HG03139 (cell line): ENCODE data around the gene CPAMD8.
"Not testable (repeated sequence)": the region's sequence is repeated elsewhere in the genome, so short reads cannot be mapped to it uniquely, and the experiment has no call there.

Experiments
- ATAC-seq: cut with Tn5 transposase; IDR thresholded peaks from one replicate; pipeline ENCODE4 v1.9.1; 2021; ENCODE audit not compliant: unreplicated experiment

Gene CPAMD8

DNA sequence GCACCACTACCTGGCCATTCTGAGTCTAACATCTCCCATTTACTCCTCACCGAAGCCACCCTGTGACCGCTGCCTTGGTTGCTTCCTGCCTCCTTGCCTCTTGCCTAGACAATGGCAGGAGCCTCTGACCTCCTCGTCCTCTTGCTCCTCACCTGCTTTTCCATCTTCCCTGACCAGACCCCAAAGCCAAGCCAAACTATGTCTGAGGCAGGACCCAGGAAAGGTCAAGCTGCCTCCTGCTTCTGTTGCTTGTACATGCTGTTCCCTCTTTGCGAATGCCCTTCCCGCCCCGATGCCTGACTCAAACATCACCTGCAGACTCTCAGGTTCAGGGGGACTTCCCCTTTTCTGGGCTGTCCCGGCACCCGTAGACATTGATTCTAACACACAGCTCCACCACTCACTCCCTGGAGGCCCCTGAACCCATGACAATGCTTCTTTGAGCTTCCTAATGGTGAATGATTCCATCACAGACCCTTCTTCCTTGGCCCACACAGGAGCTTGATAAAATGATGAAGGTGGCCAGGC lies 77.0 kb downstream of the CPAMD8 start:
- no peak for ATAC-seq

DNA sequence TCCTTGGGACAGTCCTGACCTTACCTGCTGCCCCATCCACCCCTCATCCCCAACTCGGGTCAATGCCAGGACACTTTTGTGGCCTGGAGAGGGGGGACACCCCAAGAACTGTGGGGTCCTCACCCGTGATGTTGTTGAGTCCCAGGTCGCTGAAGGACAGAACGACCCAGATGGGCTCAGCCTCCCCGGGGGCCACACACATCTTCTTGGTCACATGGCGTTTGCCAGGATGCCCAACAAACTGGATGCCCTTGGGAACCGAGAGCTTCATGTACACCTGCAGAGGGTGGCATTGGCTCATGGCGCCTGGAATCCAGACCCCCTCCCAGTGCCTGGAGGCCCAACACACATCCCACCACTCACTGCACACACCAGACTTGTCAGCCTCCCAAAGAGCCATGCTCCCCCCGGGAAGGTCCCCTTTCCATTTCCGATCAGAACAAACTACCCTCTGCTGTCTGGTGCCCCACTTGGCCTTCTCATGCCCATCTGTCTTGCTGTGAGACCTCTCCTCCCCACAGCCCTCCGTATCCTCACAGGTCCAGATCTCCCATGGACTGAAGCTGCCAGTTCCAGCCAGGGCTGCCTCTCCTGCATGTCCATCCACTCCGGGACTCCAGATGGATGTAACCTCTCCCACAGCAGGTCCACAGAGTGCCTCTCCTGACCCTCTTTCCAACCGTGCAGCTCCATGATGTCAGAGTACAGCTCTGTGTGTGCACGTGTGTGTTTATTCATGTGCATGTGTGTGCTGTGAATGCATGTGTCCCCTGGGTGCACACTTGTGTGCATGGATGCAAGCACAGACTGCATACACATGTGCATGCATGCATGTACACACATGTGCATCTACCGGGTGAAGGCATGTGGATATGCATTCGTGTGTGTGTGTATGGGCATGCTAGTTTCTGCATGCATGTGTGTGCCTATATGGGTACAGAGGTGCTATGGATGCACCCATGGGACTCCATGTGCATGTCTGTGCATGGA lies 79.4 kb downstream of the CPAMD8 start:
- ATAC-seq: no peak

DNA sequence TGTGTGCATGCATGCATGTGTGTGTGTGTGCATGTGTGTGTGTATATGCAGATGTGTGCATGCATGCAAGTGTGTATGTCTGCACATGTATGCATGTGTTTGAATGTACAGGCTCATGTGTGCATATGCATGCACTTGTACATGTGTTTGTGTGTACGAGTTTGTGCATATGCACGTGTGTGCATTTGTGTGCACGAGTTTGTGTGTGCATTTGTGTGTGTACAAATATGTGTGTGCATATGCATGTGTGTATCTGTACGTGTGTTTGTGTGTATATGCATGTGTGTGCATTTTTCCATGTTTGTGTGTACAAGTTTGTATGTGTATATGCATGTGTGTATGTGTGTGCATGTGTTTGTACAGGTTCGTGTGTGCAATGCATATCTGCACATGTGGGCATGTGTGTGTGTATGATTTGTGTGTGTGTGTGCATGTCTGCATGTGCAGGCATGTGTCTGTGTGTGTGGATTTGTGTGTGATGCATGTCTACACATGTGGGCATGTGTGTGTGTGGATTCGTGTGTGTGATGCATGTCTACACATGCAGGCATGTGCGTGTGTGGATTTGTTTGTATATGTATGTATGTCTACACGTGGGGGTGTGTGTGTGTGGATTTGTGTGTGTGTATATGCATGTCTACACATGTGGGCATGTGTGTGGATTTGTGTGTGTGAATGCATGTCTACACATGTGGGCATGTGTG lies 80.7 kb downstream of the CPAMD8 start:
- ATAC-seq: no peak

DNA sequence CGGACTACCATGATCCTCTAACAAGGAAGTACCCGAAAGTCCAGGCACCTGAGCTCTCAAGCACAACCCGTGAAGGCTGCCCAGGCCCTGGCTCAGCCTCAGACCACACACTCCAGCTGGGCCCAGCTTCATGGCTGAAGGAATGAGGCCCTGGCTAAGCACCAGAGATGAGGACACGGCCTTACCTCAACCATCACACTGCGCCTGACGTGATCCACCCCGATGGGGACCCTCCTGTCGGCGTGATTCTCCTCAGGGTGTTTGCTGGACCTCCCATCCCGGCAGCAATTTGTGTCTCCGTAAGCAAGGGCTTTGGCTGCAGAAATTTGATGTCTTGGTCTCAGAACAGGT lies 81.3 kb downstream of the CPAMD8 start:
- no peak for ATAC-seq

DNA sequence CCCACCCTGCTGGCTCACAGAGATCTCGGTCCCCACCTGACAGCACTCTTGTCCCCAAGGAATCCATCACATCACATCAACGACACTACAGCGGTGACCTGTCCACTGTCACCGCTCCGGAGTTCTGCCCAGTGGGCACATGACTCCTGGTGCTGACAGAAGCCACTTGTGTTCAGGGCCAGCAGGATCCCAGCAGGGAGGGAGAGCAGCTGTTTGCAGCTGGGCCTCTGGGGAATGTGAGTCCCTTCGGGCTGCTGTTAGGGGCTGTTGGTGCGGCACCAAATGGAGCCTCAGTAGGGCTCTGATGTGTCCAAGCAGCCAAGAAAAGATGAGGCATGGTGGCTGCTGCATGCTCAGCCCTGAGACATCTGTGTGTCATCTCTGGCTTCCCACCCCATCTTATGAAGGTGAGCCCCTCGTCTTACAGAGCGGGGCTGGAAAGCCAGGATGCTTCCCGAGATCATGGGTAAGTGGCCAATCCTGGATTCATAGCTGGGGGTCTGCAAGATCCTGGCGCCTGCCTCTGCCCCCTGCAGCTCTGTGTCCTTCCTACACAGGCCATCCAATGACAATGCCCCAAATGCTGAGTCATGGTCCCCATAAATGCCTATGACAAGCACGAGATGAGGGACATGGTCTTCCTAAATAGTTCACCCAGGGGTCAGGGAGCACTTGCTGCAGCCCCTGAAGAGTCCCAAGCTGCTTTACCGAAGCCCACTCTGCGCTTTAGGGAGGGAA lies 81.8 kb downstream of the CPAMD8 start:
- ATAC-seq: no peak

DNA sequence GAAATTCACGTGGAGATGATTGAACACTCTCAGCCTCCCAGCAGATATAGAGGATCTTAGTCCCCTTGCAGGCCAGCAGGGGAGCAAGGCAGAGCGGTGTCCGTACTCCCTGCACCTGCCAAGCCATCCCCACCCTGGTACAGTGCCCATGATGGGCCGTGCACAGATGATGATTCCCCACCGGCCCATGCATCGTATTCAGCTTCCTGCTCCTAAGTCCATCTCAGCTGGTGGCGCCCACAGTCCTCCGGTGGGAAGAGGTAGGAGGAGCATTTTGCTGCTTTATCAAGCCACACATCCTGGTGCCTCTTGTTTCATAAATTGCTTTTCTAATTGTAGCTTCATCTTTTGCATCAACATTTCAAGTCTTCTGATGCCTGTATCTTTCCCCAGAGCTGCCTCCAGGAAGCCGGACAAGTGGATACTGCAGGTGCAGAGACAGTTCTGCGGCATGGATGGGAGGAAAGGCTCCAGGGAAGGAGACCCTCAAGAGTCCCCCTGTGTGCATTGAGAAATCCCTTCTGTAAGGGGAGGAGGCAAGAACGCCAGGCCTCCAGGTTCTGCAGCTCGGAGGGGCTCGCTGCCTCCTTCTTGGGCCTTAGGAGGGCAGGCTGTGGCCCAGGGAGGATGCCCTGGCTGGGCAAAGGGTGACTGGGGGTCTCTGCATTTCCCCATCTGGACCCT lies 82.5 kb downstream of the CPAMD8 start:
- ATAC-seq: no peak

DNA sequence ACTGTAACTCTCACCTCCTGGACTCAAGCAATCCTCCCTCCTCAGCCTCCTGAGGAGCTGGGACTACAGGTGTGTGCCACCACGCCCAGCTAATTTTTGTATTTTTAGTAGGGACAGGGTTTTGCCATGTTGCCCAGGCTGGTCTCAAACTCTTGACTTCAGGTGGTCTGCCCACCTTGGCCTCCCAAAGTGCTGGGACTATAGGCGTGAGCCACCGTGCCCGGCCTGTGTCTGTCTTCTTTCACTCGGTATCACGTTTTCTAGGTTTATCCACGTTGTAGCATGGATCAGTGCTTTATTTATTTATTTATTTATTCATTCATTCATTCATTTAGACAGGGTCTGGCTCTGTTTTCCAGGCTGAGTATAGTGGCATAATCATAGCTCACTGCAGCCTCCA lies 83.5 kb downstream of the CPAMD8 start:
- not testable (repeated sequence) for ATAC-seq

DNA sequence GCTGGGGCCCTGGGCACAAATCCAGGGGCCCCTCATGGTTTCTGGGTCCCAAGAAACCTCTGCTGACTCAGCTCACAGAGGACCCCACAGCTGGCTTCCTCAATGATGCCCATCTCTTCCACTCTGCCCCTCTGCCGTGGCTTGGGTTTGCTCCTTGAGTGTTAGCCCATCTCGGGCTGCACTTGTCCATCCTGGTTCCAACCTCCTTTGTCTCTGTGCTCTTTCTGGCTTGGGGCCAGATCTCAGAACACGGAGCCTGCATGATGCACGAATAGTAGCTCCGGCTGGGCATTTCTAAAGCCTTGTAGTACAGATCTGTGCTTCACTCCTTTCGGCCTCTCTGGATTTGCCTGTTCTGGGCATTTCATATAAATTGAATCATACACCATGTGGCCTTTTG lies 84.0 kb downstream of the CPAMD8 start:
- ATAC-seq: no peak

DNA sequence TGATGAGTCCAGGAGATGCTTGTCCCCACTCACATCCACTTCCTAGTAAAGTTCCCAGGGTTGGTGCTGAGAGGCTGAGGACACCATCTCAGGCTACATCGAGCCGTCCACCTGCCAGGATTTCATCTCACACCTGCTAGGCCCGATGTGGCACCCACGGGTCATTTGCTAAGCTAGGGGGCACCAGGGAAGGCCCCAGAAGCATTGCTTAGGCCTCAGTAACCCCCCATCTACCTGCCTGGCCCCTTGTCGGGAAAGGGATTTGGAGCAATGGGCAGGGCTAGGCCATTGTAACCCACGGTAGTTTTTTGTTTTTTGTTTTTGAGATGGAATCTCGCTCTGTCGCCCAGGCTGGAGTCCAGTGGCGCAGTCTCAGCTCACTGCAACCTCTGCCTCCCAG lies 86.0 kb downstream of the CPAMD8 start:
- ATAC-seq: no peak

DNA sequence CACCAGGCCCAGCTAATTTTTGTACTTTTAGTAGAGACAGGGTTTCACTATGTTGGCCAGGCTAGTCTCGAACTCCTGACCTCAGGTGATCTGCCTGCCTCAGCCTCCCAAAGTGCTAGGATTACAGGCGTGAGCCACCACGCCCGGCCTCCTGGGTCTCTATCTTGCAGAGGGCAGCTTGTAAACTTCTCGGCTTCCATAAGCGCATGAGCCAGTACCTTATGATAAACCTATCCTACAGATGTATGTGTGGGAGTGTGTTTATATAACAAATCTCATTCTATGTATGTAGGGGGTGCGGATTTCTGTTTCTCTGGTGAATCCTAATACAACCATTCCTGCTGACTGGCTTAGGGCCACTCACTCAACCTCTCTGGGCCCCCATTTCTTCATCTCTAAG lies 86.5 kb downstream of the CPAMD8 start:
- not testable (repeated sequence) for ATAC-seq

DNA sequence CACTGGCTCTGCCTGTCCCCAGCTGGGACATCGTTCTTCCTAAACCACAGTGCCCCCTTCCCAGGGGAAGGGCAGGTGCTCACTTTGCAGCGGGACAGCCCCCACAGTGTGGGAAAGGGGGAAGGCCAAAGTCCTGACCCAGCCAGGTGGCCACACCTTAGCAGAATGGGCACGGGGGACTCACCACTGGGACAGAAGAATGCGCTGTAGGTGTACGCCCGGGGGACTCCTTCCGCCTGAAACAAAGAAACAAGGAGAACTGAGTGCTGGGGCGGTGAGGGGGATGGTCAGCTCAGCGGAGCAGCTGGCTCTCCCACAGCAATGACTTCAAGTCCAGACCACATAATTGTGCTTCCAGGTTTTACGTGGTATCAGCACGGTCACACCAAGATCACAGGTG lies 88.4 kb downstream of the CPAMD8 start:
- ATAC-seq: no peak

DNA sequence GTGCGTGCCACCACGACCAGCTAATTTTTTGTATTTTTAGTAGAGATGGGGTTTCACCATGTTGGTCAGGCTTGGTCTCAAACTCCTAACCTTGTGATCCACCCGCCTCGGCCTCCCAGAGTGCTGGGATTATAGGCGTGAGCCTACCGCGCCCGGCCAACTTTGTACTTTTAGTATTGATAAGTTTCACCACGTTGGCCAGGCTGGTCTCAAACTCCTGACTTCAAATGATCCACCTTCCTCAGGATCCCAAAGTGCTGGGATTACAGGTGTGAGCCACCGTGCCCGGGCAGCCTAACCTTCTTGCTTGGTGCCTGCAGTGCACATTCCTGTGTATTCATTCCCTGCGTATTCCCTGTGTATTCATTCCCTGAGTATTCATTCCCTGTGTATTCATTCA lies 88.8 kb downstream of the CPAMD8 start:
- ATAC-seq: not testable (repeated sequence)

DNA sequence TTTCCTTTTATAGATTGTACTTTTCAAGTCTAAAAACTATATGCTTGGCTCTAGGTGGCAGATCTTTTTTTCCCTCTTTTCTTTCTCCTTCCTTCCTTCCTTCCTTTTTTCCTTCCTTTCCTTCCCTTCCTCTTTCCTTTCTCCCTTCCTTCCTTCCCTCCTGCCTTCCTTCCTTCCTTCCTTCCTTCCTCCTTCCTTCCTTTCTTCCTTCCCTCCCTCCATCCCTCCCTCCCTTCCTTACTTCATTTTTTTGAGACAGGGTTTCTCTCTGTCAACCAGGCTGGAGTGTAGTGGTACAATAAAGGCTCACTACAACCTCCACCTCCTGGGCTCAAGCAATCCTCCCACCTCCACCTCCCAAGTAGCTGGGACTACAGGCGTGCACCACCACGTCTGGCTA lies 89.7 kb downstream of the CPAMD8 start:
- ATAC-seq: no peak

DNA sequence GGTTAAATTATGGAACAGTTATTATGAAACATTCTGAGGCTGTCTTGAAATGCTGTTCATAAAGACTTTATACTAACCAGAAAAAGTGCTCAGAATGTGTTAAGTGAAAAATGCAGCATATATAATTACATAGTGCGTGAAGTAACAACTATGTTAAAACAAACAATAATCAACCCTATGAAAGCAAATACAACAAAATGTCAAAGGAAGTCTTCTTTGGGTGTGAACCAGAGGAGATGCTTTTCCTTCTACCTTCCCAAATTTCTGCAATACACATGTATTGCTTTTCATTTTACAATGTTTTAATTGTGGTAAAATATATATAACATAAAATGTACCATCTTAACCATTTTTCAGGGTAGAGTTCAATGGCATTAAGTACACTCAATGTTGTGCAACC lies 92.1 kb downstream of the CPAMD8 start:
- no peak for ATAC-seq

DNA sequence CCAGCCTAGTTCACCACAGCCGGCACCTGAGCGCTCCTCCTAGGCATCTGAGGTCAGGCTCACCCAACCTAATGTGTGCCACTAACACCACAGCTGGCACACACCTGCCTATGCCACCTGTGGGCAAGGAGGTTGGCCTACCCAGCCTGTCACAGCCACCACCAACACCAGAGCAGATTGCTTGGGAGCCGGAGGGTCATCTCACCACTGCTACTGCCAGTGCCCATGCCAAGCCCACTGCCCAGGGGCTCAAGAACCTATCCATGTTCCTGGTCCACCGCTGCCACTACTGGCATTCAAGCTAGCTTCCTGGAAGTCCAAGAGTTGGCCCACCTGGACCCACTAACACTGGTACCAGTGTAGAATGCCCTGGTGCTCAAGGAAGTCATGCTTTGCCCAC lies 95.3 kb downstream of the CPAMD8 start:
- ATAC-seq: no peak

DNA sequence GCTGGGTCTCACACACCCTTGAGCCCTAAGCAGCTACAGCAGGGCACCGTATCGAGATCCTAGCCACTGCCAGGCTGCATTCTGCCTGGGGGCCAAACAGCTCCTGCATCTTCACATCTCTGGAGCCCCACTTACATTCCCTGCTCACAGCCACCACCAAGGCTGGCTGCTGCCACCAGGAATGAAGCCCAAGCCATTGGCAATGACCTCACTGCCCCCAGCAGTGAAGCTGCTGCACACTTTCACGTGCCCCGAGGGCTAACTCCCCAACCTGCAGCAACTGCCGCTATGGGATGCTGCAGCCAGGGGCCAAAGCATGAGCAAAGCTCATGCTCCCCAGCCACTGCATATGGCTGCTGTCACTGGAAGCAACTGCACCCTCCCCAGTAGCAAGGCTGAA lies 95.9 kb downstream of the CPAMD8 start:
- ATAC-seq: no peak

DNA sequence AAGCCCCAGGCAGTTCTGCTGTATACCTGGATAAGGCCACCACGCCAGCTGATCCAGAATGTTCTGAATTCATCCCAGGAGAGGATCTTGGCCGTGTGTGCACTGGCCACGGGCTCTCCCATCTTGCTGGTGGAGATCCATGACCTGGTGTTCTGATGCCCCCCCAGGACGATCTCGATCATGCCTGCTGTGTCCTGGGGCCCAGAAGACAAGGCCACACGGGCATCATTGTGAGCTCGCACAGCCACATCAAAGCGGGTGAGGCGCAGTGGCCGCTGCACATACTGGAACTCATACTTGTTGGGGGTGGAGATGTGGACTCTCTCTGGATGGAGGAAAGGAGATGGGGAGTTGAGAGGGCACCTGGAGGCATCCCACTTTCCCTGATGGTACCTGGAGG lies 97.7 kb downstream of the CPAMD8 start:
- ATAC-seq: no peak

DNA sequence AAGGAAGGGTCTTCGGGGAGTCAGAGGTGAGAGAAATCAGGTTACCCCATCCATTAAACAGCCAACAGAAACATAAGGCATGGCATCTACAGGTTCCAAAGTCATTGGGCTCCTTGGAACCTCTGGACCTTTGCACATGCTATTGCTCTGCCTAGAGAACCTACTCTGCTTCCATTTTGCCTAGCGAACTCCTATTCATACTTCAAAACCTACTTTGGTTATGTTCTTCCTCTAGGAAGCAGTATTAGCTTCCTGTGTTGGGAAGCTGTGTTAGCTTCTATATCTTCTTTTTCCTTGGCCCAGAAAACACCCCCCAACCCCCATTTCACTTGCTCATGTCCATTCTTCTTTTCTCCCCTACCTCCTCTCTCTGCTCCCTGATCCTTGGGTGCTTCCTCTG lies 98.3 kb downstream of the CPAMD8 start:
- ATAC-seq: no peak

DNA sequence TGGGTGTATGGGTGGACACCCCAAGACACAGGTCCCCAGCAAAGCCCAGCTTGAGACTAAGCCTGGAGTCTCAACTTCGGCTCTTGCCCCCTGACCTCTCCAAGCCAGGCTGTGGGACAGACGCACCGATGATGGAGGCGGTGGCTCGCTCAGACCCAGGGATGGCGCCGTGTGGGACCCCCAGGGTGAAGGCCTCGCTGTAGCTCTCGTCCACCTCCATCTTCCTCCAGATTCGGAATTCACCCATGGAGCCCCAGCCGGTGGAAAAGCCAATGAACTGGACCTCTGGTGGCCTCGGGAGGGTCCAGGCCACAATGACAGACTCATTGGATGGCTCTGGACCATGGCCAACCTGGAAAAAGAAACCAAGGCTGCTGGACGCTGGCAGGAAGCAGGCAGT lies 98.7 kb downstream of the CPAMD8 start:
- ATAC-seq: no peak

DNA sequence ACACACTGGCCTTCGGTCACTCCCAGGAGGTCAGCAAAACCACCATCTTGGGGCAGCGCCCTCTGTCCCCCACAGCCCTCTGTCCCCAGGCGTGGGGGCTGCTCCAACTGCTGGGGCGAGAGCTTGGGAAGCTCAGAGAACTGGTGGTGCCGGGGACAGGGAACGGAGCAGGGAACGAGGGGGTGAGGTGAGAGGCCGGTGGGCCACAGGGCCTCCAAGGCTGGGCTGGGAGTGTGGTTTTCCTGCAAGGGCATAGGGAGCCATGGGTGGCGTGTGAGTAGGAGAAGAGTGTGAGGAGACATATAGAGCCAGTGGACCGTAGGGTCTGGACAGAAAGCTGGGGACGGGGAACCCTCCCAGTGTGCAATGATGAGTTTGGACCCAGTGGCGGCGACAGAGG lies 103.7 kb downstream of the CPAMD8 start:
- ATAC-seq: no peak

DNA sequence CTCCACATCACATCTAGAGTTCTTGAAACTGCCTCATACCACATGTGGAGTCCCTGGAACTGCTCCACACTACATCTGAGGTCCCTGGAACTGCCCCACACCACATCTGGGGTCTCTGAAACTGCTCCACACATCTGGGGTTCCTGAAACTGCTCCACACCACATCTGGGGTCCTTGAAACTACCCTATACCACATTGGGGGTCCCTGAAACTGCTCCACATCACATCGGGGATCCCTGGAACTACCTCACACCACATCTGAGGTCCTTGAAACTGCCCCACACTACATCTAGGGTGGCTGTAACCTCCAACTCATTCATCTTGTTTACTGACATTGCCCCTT lies 104.0 kb downstream of the CPAMD8 start:
- ATAC-seq: no peak
